Panc1 (cell line): Measurements from ENCODE around the gene ZNF329.

ENCODE experiments used
- CTCF ChIP-seq: fragments of 450-650 bp; IDR thresholded peaks from 2 replicates; pipeline ENCODE4 v1.5.1; 2017; ENCODE audit warnings: mild to moderate bottlenecking
- POLR2AphosphoS5 ChIP-seq: IDR thresholded peaks from 2 replicates; pipeline ENCODE4 v1.6.1; 2012; ENCODE audit warnings: mild to moderate bottlenecking, low read depth, low read length, moderate library complexity
- SIN3A ChIP-seq: IDR thresholded peaks from 2 replicates; pipeline ENCODE4 v1.6.1; 2012; ENCODE audit warnings: low read depth, mild to moderate bottlenecking, low read length, moderate library complexity, borderline replicate concordance; ENCODE audit not compliant: insufficient read depth
- TCF7L2 ChIP-seq: IDR thresholded peaks from 2 replicates; pipeline ENCODE4 v1.6.1; 2011; ENCODE audit warnings: mild to moderate bottlenecking, low read depth, low read length, inconsistent platforms
- TF ChIP-seq, protein P1 (sequence below), 2 experiments: IDR thresholded peaks; 2 replicates each; pipeline ENCODE4 v1.6.1; 2011 to 2012; ENCODE audit warnings: low read depth in 2 of 2, control low read depth in 1 of 2, low read length in 1 of 2, mild to moderate bottlenecking in 1 of 2, moderate library complexity in 1 of 2; ENCODE audit not compliant: insufficient read depth in 1 of 2

DNA sequence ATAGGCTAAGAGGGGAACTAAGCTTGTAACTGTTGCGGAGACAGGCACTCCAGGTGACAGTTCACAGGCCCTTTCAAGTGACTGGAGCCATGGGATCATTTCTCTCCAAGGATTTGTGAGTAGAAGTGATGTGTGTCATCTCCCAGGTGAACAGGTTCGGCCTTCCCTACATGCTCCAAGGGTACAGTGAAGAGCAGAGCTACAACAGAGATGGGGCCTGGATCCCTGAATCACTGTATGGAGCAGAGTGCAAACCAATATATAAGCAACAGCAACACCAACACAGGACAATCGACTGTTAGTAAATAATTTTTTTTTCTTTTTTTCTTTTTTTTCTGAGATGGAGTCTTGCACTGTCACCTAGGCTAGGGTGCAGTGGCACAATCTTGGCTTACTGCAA is 67.6 kb downstream of the ZNF329 start:
- TF ChIP-seq, protein P1, sequence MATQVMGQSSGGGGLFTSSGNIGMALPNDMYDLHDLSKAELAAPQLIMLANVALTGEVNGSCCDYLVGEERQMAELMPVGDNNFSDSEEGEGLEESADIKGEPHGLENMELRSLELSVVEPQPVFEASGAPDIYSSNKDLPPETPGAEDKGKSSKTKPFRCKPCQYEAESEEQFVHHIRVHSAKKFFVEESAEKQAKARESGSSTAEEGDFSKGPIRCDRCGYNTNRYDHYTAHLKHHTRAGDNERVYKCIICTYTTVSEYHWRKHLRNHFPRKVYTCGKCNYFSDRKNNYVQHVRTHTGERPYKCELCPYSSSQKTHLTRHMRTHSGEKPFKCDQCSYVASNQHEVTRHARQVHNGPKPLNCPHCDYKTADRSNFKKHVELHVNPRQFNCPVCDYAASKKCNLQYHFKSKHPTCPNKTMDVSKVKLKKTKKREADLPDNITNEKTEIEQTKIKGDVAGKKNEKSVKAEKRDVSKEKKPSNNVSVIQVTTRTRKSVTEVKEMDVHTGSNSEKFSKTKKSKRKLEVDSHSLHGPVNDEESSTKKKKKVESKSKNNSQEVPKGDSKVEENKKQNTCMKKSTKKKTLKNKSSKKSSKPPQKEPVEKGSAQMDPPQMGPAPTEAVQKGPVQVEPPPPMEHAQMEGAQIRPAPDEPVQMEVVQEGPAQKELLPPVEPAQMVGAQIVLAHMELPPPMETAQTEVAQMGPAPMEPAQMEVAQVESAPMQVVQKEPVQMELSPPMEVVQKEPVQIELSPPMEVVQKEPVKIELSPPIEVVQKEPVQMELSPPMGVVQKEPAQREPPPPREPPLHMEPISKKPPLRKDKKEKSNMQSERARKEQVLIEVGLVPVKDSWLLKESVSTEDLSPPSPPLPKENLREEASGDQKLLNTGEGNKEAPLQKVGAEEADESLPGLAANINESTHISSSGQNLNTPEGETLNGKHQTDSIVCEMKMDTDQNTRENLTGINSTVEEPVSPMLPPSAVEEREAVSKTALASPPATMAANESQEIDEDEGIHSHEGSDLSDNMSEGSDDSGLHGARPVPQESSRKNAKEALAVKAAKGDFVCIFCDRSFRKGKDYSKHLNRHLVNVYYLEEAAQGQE (IDR thresholded peaks at IDR 0.05; ENCODE audit: insufficient read depth in 1 of 2, low read depth in 2 of 2, low read length in 1 of 2) = no peak
- no peak for TF ChIP-seq CTCF
- TF ChIP-seq TCF7L2 = no peak
- no peak for TF ChIP-seq SIN3A
- TF ChIP-seq POLR2AphosphoS5 = no peak
